Stimulated activated naive CD4-positive, alpha-beta T cell (primary cell): ENCODE data around the gene CBLB.

ENCODE experiments used
- DNase-seq, 6 experiments: peaks; one replicate each; lab custom pipeline; 2025; lab: John Stamatoyannopoulos, UW

Gene CBLB

DNA sequence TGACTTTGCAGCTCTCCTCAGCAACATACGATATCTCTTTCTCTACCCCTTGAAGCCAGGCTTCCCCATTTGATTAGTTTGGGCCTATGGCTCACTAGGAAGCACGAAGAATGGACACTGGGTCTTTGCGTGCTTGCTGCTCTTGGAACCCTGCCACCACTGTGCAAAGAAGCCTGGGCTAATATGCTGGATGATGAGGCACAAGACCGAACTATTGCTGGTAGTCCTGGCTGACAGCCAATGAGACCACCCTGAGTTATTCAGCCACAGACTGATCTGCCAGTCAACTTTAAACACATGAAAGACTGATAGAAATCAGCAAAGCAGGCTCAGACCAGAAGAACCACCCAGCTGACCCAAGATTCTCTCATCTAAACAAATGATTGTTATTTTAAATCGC is 250.3 kb downstream of the CBLB start:
- DNase-seq = no peak

DNA sequence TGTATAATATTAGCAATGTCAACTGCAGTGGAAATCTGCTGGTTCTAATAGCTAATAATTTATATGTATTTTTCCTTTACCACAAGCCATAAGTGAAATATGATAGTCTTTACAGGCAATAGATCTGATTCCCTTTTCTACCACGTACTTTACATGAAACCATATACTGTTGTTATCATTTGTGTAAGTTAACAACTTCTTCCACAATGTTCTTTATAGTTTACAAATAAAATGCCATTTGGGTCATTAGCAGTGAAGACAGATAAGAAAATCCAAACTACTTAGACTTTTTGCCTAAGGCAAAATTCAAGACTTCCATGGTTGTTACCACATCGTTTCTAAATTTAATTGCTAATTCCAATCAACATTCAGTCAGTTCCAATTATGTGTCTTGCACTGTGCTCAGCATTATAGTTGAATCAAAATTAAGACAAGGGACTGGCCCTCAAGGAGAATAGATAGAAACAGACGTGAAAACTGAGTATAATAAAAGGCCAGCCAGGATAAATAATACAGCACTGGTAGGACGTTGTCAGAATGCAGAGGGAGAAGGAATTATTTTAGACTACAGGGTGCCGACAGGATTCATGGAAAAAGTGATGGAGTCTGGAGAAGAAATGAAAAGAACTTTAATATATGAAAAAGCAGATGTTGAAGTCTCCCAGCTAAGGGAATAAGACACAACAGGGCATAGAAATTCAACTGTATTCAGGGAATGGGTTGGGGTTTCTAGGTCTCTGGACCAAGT is 252.3 kb downstream of the CBLB start:
- no peak for DNase-seq

DNA sequence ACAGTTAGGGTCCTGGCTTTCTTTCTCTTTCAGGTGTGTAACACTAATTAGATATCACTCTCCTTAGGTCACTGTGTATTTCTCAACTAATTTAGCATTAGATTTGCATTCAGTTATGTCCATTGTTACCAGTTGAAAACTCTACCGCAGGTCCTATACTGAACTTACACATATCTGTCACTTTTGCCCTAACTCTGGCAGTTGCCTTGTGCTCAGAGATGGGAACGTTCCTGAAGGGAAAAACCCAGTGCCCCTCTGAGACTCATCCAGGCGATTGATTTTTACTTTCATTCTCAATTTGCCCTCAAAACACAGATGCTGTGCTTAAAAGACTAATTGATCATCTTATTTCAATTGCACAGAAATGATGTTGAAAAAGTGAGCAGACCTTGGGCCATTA is 253.0 kb downstream of the CBLB start:
- no peak for DNase-seq

DNA sequence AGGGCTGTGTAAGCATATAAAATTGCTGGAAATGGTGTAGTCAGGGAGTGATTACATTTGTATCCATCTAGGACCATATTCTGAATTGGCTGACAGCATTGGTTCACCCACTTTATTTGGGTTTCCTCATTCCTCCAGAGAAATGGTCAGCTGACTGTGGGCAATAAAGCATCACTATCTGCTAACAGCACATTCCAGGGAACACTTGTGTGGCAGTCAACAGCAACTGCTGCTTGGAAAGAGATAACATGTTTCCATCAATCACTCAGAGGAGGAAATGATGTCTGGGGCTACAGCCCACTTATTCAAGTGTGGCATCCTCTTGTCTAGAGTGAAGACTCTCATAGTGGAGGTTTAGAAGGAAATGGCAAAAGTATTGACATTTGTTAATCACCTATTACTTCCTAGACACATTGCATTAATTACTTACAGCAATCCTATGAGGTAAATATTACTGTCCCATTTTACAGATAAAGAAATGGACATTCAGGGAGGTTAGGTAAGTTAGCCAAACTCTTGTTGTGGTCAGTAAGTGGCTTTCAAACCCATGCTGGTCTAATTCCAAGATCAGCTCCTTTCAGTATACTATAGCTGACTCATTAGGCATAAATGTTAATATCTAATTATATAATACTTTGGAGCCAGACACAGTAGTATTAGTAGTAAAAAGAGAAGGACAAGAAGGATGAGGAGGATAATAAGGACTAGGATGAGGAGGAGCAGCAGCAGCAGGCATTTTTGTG is 254.4 kb downstream of the CBLB start:
- no peak for DNase-seq

DNA sequence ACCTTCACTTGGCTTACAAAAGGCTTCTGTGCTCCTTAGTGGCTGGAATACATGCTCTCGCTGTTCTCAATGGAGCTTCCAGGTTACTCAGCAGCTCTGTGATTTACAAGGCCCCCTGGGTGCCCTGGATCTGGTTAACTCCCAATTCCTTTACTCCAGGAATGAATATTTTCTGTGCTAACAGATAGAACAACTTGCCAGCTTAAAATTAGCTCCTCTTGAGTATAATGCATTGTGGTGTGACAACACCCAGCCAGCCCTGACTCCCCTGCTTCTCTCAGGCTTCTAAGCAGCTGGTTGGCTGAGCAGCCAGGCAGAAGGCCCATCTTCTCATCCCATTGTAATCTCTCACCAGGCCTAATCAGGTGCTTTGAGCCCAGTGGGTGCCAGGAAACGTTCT is 255.7 kb downstream of the CBLB start:
- DNase-seq = no peak

DNA sequence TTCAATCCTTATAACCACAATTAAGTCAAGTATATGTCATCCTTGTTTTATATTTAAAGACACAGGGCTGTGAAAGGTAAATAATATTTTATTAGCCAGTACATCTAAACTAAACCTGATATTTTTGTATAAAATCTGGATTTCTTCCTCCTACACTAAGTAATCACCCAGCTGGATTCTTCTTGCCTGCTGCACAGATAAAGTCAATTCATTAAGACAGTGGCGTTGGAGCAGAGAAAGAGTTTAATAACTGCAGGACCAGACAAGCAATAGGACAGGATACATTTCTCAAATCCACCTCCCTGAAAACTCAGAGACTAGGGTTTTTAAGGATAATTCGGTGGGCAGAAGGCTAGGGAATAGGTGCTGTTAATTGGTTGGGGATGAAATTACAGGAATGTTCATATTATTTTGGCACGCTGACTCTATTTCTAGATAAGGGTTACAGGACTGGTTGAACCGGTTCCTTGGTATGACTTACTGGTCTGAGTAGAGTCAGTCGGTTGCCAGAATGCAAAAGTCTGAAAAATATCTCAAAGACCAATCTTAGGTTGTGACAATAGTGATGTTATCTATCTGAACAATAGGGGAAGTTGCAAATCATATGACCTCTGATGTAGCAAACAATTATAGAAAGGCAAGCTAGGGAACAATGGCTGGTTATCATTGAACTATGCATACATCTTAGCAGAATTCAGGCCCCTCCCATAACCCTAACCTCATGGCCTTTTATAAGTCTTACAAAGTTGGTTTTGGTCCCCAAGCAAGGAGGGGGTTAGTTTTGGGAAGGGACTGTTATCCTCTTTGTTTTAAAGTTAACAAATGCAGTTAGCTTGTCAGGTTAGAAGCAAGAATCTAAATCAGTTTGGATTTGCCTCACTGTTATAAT is 257.3 kb downstream of the CBLB start:
- DNase-seq = no peak

DNA sequence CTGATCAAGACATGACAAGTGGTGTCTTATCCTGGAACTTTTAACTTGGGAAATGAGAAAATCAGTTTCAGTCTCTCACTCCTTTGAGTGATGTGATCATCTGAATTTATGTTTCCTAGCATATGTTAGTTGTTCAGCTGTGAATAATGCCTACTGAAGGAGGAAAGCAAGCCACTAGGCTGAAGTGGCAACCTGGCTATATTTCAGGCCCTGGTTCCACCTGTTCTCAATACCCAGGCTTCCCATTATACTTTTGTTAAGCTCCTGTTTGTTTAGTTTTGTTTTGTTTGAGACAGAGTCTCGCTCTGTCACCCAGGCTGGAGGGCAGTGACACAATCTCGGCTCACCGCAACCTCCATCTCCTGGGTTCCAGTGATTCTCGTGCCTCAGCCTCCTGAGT is 258.3 kb downstream of the CBLB start:
- DNase-seq = no peak

DNA sequence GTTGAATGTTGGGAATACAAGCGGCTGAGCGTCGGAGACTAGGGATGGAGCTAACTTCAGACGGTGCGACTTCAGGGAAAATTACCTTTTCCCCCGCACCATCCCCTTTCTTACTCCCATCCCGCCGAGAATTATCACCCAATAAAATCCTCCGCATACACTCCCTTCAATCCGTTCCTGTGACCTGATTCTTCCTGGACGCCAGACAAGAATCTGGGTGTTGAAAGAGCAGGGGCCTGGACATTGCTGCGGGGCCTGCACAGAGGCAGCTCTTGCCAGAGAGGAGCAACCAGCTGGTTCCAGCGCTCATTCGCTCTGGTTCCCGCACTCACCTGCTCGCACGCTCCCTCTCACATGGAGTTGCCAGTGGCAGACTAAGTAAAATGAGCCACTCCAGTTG is 260.2 kb downstream of the CBLB start:
- no peak for DNase-seq

DNA sequence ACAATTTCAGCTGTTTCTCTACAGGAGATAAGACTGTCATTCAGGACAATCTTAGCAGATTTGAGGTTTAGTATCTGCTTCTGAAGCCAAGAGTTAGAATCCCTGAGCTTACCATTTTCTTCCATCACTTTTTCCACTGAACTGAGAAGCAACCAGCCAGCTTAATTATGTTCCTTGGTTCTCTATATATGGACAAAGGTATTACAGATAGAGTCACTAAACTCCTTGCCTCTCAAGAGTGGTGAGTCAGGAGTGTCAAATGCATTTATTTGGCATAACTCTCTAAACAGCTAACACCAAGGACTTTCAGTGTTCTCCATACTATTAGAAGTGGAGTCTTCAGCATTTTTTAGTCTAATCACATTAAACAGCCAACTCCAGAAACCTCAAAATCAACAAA is 262.8 kb downstream of the CBLB start:
- DNase-seq = no peak
